CD4-positive, alpha-beta T cell treated with Interferon gamma for 1 hour (primary cell): Measurements from ENCODE around the gene ZWINT.

Experiments
- DNase-seq: peaks from one replicate; pipeline ENCODE4 v3.0.0-alpha.2; 2020

ZWINT gene, protein sequence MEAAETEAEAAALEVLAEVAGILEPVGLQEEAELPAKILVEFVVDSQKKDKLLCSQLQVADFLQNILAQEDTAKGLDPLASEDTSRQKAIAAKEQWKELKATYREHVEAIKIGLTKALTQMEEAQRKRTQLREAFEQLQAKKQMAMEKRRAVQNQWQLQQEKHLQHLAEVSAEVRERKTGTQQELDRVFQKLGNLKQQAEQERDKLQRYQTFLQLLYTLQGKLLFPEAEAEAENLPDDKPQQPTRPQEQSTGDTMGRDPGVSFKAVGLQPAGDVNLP

DNA sequence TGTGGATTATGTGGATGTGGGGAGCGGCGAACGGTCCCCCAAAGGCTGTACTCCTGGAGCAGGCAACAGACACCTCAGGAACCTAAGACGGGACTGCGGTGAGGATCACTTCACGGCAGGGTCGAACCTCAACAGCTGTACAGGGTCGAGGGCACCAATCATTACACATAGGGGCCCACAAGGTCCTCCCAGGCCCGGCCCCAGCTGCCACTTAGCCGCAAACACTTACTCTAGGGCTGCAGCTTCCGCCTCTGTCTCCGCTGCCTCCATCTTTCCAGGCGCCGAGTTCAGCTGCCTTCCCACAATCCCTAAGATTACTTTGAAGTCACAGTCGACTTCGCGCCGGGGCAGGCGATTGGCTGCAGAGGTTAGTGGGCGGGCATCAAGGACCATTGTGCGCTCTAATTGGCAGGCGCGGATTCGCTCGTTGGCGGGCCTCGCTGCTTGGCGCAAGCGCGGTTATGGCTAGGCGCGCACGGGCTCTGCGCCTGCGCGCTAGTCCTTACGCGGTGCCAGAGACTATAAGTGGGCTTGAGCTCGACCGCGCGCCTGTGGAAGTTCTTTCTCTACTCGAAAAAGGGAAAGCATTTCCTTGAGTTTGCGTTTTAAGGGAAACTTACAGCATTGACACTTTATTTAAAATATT is at the start of gene ZWINT:
ZWINT (minus strand) TSS at position 293 of the 646 bp plus-strand sequence; CDS start at position 270, 23 bp downstream.
- DNase-seq: peak; percentile 91

DNA sequence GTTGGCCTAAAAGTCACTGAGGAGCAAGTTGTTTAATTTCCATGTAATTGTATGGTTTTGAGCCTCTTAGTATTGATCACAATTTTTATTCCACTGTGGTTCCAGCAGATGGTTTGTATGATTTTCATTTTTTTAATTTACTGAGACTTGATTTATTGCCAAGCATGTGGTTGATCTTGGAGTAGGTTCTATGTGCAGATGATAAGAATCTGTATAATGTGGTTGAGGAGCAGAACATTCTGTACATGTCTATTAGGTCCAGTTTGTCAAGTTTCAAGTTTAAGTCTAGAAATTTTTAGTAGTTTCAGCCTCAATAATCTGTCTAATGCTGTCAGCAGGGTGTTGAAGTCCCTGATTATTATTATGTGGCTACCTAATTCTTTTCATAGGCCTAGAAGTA is 22.7 kb upstream of the ZWINT start:
- DNase-seq: no peak

DNA sequence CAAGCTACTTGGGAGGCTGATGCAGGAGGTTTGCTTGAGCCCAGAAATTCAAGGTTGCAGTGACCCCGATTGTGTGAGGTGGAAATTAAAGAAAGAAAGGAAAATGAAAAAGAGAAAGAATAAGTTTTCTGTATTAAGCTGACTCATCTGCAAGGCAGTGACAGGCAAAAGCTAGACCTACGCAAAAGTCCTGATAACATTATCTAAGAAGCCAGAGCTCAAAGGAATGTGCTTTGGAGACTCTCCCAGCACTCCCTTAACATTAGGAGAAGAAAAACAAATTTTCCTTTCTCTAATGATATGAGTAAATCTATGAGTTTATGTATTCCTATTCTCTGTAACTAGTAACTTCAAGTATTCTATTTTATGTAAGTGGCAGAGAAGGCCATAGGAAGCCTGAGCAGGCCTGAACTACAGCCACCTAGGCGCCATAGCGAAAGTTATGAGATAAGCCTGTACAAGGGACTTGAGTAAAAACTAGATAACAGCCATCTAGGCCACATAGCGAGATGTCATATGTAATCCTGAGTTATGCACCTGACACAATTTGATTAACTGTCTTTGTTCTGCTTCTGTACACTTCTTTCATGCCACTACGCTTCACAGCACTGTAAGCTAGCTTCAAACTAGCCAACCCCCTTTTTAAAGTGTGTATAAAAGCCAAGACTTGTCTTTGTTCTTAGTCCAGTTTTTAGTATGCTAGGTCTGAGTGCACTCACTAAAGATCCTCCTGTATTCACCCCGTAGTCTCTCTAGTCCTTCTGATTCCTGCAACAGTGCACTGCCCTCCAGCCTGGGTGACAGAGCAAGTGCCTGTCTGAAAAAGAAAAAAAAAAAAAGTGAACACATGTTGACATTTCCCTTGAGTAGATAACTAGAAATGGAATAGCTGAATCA is 9.4 kb upstream of the ZWINT start:
- no peak for DNase-seq

DNA sequence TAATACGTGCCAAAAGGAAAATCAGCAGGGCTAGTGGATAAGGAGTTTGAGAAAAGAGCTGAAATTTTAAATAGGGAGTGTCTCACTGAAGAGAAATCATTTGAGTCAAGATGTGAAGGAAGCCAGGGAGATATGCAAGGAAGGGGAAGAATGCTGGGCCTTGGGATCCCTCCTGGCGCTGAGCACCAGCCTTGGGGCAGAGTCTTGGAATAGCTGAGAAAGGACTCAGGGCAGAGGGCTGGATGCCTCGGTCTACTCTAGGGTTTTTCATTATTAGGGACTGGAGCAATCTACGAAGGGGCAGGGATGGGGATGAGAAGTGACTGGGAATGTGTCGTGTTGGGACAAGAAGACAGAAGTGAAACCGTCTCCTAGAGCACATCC is 484 bp downstream of the ZWINT start:
- DNase-seq: no peak

DNA sequence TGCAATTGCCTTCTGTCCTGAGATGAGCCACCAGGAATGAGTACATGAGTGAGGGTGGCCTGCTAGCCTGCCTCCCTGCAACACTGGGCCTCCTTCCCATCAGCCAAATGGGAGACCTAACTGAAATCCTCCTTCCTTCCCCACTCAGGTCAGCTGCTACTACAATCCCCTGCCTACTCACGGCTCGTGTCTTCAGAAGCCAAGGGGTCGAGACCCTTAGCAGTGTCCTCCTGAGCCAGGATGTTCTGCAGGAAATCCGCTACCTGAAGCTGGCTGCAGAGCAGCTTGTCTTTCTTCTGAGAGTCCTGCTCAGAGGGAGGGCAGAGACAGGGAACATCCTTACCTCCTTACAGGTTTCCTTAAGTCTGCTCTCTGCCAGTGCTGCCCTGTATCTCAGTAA is 1.2 kb downstream of the ZWINT start:
- DNase-seq: no peak

DNA sequence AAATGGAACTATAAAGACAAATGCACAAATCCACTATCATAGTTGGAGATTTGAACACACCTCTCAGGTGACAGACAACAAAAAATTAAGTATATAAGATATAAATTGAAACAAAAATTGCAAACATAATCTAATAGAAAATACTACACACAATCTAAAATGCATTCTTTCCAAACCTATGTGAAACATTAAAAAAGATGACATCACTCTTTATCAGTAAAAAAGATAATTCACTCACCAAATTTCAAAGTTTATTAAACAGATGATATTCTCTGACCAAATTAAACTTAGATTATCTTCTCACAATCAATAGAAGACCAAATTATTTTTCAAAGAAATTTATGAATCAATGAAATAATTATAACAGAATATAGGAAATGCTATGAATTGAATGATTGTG is 4.0 kb downstream of the ZWINT start:
- DNase-seq: no peak

DNA sequence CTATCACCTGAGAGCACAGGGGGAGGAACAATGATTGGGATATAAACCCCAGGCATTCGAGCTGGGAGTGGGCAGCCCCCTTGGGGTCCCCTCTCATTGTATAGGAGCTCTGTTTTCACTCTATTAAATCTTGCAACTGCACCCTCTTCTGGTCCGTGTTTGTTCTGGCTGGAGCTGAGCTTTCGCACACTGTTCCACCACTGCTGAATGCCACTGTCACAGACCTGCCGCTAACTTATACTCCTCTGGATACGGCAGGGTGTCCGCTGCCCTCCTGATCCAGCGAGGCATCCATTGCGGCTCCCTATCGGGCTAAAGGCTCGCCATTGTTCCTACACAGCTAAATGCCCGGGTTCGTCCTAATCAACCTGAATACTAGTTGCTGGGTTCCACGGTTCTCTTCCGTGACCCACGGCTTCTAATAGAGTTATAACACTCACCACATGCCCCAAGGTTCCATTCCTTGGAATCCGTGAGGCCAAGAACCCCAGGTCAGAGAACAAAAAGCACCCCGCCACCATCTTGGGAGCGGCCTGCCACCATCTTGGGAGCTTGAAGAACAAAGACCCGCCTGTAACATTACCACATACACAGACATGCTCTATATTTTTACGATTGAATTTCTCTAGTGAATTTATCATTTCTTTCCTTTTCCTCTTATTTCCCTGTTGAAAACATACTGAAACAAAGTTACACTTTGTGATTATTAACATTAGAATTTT is 9.0 kb downstream of the ZWINT start:
- no peak for DNase-seq

DNA sequence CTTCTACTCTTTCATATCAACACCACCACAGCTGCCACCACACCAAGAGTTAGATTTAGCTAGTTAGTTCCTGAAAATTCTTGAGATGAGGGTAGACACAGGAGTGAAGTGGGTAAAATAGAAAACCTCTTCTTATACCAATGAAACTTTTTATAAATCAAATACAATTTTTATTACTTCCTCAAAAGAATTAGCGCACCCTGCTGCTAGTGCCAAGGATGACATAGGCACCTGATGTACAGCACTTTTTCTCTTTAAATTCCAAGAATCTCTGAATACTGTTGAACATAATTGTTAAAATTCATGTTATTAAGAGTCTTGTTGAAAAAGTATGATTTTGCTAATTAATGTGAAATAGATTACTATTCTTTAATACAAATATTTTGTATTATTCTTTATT is 11.4 kb downstream of the ZWINT start:
- DNase-seq: no peak

DNA sequence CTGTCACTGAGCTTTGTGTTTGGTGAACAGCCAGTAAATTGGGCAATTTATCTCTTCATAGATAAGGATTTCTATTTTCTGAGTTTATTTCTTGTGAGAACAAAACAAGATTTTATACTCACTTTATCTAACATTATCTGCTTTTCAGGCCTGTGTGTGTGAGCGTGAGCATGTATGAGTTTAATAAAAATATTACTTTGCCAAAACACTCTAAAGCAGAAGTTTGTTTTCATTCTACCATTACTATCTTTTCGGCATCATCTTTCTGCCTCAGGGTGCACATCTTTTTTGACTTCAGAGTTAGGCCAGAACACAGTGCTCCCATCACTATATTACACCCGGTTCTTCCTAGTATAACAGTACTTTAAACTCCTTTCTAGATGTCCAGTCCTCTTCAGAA is 13.0 kb downstream of the ZWINT start:
- DNase-seq: no peak

DNA sequence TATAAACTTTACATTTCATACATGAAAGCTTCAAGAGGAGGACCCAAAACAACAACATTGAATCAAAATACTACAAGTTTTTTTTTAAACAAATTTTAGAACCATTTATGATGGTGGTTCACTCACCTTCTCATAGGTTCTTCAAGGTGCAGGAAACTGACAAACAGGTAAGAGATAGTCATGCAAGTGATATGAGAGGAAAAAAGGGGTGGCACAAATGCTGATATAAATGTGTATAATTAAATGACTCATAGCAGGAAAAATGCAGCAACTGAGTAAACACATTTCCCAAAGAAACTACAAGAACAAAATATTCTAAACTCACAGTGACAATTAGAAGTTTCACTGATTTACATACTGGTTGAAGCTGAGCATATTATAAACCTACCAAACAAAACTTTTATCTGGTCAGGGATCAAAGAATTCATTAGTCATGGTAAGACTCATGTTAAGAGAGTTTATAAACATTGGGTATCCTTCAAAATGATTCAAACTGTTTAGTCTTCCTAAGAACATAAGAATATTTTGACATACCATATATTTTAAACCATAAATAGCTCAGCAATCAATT is 14.1 kb downstream of the ZWINT start:
- DNase-seq: no peak

DNA sequence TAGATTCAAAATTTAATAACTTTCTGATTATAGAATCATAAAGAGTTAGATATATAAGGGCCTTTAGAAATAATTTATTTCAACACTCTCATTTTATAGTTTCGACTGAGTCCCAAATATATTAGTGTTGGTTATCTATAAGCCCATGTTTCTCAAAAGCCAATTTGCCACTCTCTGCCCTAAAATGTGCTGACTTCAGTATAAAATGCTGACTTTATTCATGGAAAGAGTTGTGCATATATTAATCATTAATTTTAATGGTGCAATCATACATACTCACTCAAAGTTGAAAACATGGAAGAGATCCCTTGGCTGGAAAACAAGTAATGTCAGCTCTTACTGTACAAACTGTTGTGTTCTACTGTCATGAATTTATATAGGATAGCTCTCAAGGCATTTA is 19.4 kb downstream of the ZWINT start:
- no peak for DNase-seq

DNA sequence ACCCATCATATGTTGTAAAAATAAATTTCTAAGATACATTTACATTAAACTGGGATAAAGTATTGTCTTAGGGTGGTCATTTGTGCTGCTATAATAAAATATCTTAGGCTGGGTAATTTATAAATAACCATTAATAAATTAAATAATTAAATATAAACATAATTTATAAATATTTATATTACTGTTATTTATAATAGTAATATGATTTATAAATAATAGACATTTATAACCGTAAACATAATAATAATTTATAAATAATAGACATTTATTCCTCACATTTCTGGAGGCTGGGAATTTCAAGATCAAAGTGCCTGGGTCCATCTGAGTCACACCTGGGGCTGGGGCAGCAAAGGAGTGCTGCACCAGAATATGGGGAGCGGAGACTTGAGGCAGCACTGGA is 31.1 kb downstream of the ZWINT start:
- DNase-seq: no peak

DNA sequence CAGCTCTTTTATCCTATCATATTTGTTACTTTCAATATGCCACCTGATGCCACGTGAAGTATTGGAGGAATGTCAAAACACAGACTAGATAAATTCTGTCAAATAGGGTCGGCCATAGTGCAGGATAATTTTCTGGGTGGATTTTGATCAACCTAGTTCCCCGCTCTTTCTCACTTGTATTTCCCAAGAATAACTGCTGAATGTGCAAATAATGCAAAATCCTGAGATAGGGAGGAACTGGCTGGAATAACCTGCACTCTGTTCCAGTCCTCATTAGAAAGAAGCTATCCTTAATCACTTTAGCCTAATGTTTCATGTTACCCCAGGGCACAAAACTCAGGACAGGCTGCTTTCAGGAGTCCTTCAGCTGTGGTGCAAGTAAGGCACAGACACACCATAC is 33.9 kb downstream of the ZWINT start:
- no peak for DNase-seq

DNA sequence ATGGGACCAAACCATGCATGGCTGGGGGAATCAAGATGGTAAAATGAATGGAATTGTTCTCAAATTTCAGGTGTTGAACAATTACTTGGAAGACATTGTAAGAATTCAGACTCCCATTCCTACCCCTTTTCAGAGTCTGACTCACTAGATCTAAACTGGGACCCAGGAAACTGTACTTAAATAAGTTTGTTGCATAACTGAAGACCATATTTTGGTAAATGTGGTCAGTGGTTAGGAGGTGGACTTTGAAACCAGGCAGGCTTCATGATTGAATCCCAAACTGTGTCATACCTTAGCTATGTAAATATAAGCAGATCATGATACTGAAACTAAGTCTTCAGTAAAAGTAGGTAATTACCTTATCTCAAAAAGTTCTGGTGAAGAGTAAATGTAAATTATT is 41.7 kb downstream of the ZWINT start:
- no peak for DNase-seq

DNA sequence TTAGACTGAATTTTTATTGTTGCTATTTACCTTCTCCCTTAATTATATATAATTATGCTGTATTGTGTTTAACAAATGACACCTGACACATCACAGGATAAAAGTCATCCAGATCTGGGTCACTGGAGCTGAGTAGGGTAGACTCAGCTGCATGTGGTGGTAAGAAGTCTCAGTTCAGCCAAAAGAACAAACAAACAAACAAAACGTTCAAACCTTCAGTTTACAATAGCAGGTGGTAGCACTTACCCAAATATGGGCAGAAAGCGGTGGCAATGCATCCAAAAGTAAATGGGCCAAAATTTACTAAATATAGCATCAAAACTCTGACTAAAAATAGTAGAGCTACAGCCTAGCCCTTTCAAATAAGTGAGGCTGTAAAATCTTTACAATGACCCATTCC is 42.2 kb downstream of the ZWINT start:
- no peak for DNase-seq

DNA sequence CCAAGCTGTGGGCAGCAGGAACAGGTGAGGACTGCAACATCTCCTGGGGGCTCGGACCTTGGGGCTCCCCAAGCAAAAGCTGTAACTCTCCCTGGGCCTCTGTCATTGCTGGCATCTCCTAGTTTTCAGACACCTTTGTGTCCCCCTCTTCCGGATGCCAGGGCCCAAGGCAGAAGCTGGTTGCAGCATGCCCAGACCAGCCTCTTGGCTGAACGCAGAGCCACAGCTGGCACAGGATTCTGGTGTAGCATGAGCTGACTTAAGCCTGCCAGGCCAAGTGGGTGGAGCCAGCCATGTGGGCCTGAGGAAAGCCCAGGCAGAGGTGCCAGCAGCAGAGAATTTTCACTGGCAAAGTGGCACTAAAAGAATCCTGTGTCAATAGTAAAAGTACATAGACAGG is 43.5 kb downstream of the ZWINT start:
- DNase-seq: no peak

DNA sequence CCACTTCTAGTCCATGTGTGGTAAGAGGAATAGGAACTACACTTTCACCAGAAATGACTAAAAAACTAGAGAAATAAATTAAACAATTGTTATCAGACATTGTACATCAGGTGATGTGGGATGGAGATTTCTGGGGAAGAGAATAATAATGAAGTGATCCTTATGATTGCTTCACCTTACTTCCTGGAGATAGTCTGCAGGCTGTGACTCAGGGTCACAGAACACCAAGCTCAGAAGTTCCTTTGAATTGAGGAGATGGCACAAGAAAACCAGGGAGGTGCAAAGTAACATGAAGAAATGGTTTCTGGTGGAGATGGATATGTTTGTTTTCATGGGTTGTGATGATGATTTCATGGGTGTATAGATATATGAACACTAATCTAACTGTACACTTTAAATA is 44.5 kb downstream of the ZWINT start:
- no peak for DNase-seq
